ENCODE measurements around the gene MYCN. TPM values are rescaled to one million over a fixed set of nuclear protein-coding genes. Genes with fewer than 3 reads are reported as not detected.

MYCN gene
- total and polyA plus RNA-seq, 2 donors (not counting 1 experiment from before 2014, with no cell fraction given), result not detected

GRCh38 chr2:15985531-15985930, 45.2 kb downstream of the MYCN start:
- Histone ChIP-seq H2AFZ (ENCODE audit: low read length) (no peak overlapping the region), H3K9me3 (ENCODE audit: control insufficient read depth, insufficient read depth, low read depth, low read length) (no peaks in the 10 kb centered on the region), H3K27me3 (ENCODE audit: control insufficient read depth, insufficient read depth, low read length) (no peaks in the 10 kb centered on the region), H3K4me3 (replicated peaks in 1 of 4; ENCODE audit: control extremely low read depth in 1 of 4, insufficient read depth in 1 of 4, low read depth in 3 of 4, low read length in 4 of 4) (no peak overlapping the region), H4K20me1 (ENCODE audit: control insufficient read depth, extremely low read depth, insufficient read depth, low read length) (no peaks in the 10 kb centered on the region), H3K79me2 (ENCODE audit: control insufficient read depth, insufficient read depth, low read length) (no peaks in the 10 kb centered on the region), H3K4me2 (ENCODE audit: extremely low read depth, insufficient read depth, low read length) (no peak overlapping the region), H3K9ac (ENCODE audit: insufficient read depth, low read length) (no peak overlapping the region), H3K36me3 (ENCODE audit: control insufficient read depth, insufficient read depth, low read length) (no peaks in the 10 kb centered on the region), H3K27ac (ENCODE audit: insufficient read depth, low read length) (no peak overlapping the region), H3K4me1 (ENCODE audit: control insufficient read depth, extremely low read depth, insufficient read depth, low read length) (no peaks in the 10 kb centered on the region)
- DNase-seq (ENCODE audit: low read depth in 2 of 2), result no peak
- TF ChIP-seq CTCF (conservative IDR thresholded peaks at IDR 0.05 in 1 of 2, IDR thresholded peaks at IDR 0.05 in 1 of 2; ENCODE audit: low read depth in 1 of 2, low read length in 2 of 2), result no peak
- no peak for TF ChIP-seq EZH2 (IDR thresholded peaks at IDR 0.05; ENCODE audit: low read length, missing control alignments)

DNA sequence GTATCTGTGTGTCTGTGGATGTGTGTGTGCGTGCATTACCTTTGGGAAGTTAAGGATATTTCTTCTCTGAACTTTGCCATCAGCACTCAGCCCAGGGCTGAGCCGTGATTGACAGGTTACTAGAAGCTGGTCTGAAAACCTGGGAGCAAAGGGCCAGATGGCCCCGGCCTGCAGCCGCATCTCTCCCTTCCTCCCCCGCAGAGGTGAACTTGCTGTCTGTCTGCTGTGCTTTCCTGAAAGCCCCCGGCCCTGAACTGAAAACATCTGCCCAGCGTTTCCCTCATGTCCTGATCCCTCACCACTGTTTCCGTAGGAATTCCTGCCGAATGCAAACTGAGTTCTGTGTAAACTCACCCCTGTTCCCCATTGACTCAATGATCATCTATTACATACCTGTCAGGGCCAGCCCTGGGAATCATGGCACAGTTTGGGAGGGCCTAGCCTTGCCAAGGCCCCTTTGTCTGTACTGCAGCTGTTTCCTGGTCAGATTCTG, 45.8 kb downstream of the MYCN start:
- TF ChIP-seq EZH2 (IDR thresholded peaks at IDR 0.05; ENCODE audit: low read length, missing control alignments), result no peak
- no peak for TF ChIP-seq CTCF (conservative IDR thresholded peaks at IDR 0.05 in 1 of 2, IDR thresholded peaks at IDR 0.05 in 1 of 2; ENCODE audit: low read depth in 1 of 2, low read length in 2 of 2)
- Histone ChIP-seq H3K4me2 (ENCODE audit: extremely low read depth, insufficient read depth, low read length) (no peak overlapping the region), H2AFZ (ENCODE audit: low read length) (no peak overlapping the region), H3K36me3 (ENCODE audit: control insufficient read depth, insufficient read depth, low read length) (no peaks in the 10 kb centered on the region), H3K9ac (ENCODE audit: insufficient read depth, low read length) (no peak overlapping the region), H3K9me3 (ENCODE audit: control insufficient read depth, insufficient read depth, low read depth, low read length) (no peaks in the 10 kb centered on the region), H4K20me1 (ENCODE audit: control insufficient read depth, extremely low read depth, insufficient read depth, low read length) (no peaks in the 10 kb centered on the region), H3K27me3 (ENCODE audit: control insufficient read depth, insufficient read depth, low read length) (no peaks in the 10 kb centered on the region), H3K4me3 (replicated peaks in 1 of 4; ENCODE audit: control extremely low read depth in 1 of 4, insufficient read depth in 1 of 4, low read depth in 3 of 4, low read length in 4 of 4) (no peak overlapping the region), H3K4me1 (ENCODE audit: control insufficient read depth, extremely low read depth, insufficient read depth, low read length) (no peaks in the 10 kb centered on the region), H3K27ac (ENCODE audit: insufficient read depth, low read length) (no peak overlapping the region), H3K79me2 (ENCODE audit: control insufficient read depth, insufficient read depth, low read length) (no peaks in the 10 kb centered on the region)
- DNase-seq (ENCODE audit: low read depth in 2 of 2), result no peak

- no peaks in the 10 kb centered on the region for H3K4me1 ChIP-seq (ENCODE audit: control insufficient read depth, extremely low read depth, insufficient read depth, low read length)
- no peak overlapping the region for H3K9ac ChIP-seq (ENCODE audit: insufficient read depth, low read length)
- H4K20me1 ChIP-seq (ENCODE audit: control insufficient read depth, extremely low read depth, insufficient read depth, low read length), result no peaks in the 10 kb centered on the region
- no peak for DNase-seq (ENCODE audit: low read depth in 2 of 2)
- no peak for TF ChIP-seq CTCF (conservative IDR thresholded peaks at IDR 0.05 in 1 of 2, IDR thresholded peaks at IDR 0.05 in 1 of 2; ENCODE audit: low read depth in 1 of 2, low read length in 2 of 2)
- TF ChIP-seq EZH2 (IDR thresholded peaks at IDR 0.05; ENCODE audit: low read length, missing control alignments), result no peak
- H2AFZ ChIP-seq (ENCODE audit: low read length), result no peak overlapping the region
- no peaks in the 10 kb centered on the region for H3K79me2 ChIP-seq (ENCODE audit: control insufficient read depth, insufficient read depth, low read length)
- no peak overlapping the region for H3K27ac ChIP-seq (ENCODE audit: insufficient read depth, low read length)
- no peaks in the 10 kb centered on the region for H3K36me3 ChIP-seq (ENCODE audit: control insufficient read depth, insufficient read depth, low read length)
- no peak overlapping the region for H3K4me3 ChIP-seq (replicated peaks in 1 of 4; ENCODE audit: control extremely low read depth in 1 of 4, insufficient read depth in 1 of 4, low read depth in 3 of 4, low read length in 4 of 4)
- no peaks in the 10 kb centered on the region for H3K27me3 ChIP-seq (ENCODE audit: control insufficient read depth, insufficient read depth, low read length)
- no peaks in the 10 kb centered on the region for H3K9me3 ChIP-seq (ENCODE audit: control insufficient read depth, insufficient read depth, low read depth, low read length)
- no peak overlapping the region for H3K4me2 ChIP-seq (ENCODE audit: extremely low read depth, insufficient read depth, low read length)
Measured at GRCh38 chr2:15986644-15987043, 46.3 kb downstream of the MYCN start.

All from fibroblast of lung (primary cell).